Transverse colon (tissue), 4 donors: ENCODE data around the gene ATP13A1.

ENCODE experiments used
- EP300 ChIP-seq: sonication (generic); formaldehyde crosslinking; IDR thresholded peaks from one replicate; pipeline ENCODE4 v1.6.1; 2017; ENCODE audit warnings: antibody characterized with exemption, low read depth
- POLR2A ChIP-seq: fragments of 450-650 bp; IDR thresholded peaks from one replicate; pipeline ENCODE4 v1.6.1; 2016; ENCODE audit warnings: antibody characterized with exemption, mild to moderate bottlenecking, moderate library complexity
- POLR2AphosphoS5 ChIP-seq, 3 donors: sonication (generic); formaldehyde crosslinking; IDR thresholded peaks; one replicate each; pipeline ENCODE4 v1.6.1; 2016; ENCODE audit warnings: antibody characterized with exemption in 3 of 3
- TF ChIP-seq, protein P1 (sequence below), 5 experiments: fragments of 200-600 bp in 3 of 5; fragments of 450-650 bp in 2 of 5; sonication (generic) in 3 of 5; IDR thresholded peaks; 1 replicate in 2 of 5; 2 replicates in 3 of 5; pipeline ENCODE4 v1.5.1; 2016 to 2017; ENCODE audit warnings: antibody characterized with exemption in 5 of 5, inconsistent platforms in 3 of 5, mild to moderate bottlenecking in 2 of 5, moderate library complexity in 1 of 5

DNA sequence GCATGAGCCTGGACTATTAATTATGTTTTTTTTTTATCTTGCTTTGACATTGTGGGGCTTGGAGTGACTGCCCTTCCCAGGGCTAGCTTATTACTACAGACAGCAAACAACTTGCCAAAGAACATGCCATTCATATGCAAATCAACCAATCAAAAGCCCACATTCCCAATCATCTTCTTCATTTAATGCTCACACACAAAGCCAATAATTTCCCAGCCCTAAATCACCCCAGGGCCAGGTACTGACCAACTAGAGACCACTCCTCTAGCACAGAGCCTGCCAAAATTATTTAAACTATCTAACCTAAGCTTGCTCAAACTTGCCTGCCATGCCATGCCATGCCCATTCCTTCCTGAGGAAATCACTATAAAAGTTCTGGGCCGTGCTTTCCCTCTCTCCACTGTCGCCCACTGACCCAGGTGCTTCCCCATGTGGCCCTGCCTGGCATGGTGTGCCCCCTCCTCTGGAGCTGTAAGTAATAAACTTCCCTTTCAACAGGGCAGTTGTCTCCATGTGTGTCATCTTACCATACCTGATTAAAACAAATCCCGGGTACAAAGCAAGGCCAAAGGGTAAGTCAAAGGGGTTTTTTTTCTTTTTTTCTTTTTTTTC lies 60.7 kb downstream of the ATP13A1 start:
- TF ChIP-seq, protein P1, sequence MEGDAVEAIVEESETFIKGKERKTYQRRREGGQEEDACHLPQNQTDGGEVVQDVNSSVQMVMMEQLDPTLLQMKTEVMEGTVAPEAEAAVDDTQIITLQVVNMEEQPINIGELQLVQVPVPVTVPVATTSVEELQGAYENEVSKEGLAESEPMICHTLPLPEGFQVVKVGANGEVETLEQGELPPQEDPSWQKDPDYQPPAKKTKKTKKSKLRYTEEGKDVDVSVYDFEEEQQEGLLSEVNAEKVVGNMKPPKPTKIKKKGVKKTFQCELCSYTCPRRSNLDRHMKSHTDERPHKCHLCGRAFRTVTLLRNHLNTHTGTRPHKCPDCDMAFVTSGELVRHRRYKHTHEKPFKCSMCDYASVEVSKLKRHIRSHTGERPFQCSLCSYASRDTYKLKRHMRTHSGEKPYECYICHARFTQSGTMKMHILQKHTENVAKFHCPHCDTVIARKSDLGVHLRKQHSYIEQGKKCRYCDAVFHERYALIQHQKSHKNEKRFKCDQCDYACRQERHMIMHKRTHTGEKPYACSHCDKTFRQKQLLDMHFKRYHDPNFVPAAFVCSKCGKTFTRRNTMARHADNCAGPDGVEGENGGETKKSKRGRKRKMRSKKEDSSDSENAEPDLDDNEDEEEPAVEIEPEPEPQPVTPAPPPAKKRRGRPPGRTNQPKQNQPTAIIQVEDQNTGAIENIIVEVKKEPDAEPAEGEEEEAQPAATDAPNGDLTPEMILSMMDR (IDR thresholded peaks at IDR 0.05), result no peak
- TF ChIP-seq POLR2A (no peak), EP300 (no peak), POLR2AphosphoS5 (IDR thresholded peaks at IDR 0.05) (no peak)
